SK-N-SH treated with all-trans-retinoic acid at 6 μM for 48 hours (cell line): ENCODE results near the gene CTSK.

Source experiments
- ARNTL ChIP-seq: fragments of 450-650 bp; formaldehyde crosslinking; IDR thresholded peaks from 2 replicates; pipeline ENCODE4 v1.5.0; 2020; ENCODE audit warnings: low read depth, mild to moderate bottlenecking, moderate library complexity, borderline replicate concordance
- CSDC2 ChIP-seq: fragments of 250-450 bp; sonication (Bioruptor Pico); IDR thresholded peaks from 2 replicates; pipeline ENCODE4 v1.5.0; 2020; ENCODE audit warnings: mild to moderate bottlenecking, moderate library complexity
- PATZ1 ChIP-seq: fragments of 250-450 bp; sonication (Bioruptor Pico); IDR thresholded peaks from 2 replicates; pipeline ENCODE4 v1.8.0; 2020; ENCODE audit warnings: mild to moderate bottlenecking, moderate library complexity, borderline replicate concordance
- TOX ChIP-seq: fragments of 250-450 bp; sonication (Bioruptor Pico); IDR thresholded peaks from 2 replicates; pipeline ENCODE4 v1.8.0; 2021; ENCODE audit warnings: mild to moderate bottlenecking, moderate library complexity, borderline replicate concordance

- TF ChIP-seq TOX (CRISPR knock-in tag) (no peak), CSDC2 (CRISPR knock-in tag) (no peak), ARNTL (CRISPR knock-in tag) (no peak), PATZ1 (CRISPR knock-in tag) (no peak)
Measured at GRCh38 chr1:150749720-150750311, 58.2 kb downstream of the CTSK start.
